Body of pancreas (tissue), 4 donors: ENCODE results near the gene CLCNKB. TPM values are rescaled to one million over a fixed set of nuclear protein-coding genes. Genes with fewer than 3 reads are reported as not detected.
A peak's percentile ranks its signal among the peaks of the same experiment; 100 is the strongest.

Experiments used
- ATAC-seq: fragments of 150-250 bp; one replicate; pipeline ENCODE4 v1.9.1; 2016
- DNase-seq, 4 donors: peaks; one replicate each; pipeline ENCODE4 v3.0.0-alpha.2; 2019
- H3K27ac ChIP-seq, 4 donors: fragments of 200-600 bp; sonication (generic); 1 replicate in 3 of 4; 2 replicates in 1 of 4; pipeline versions ENCODE4 v1.5.1 to v1.6.1; 2016 to 2019; ENCODE audit warnings: mild to moderate bottlenecking in 1 of 4, mixed read lengths in 1 of 4, moderate library complexity in 1 of 4
- H3K27me3 ChIP-seq, 2 donors: fragments of 200-600 bp; sonication (generic); one replicate each; pipeline ENCODE4 v1.6.0; 2016; ENCODE audit warnings: mild to moderate bottlenecking in 1 of 2
- H3K36me3 ChIP-seq, 2 donors: fragments of 200-600 bp; sonication (generic); replicated peaks in 1 of 2; 2 replicates each; pipeline ENCODE4 v1.5.1; 2016; ENCODE audit warnings: low read depth in 2 of 2; ENCODE audit not compliant: insufficient read depth in 1 of 2
- H3K4me1 ChIP-seq: fragments of 200-600 bp; sonication (generic); one replicate; pipeline ENCODE4 v1.6.0; 2016
- H3K4me3 ChIP-seq, 2 donors: fragments of 200-600 bp; sonication (generic); 1 replicate in 1 of 2; 2 replicates in 1 of 2; pipeline ENCODE4 v1.5.1; 2016 to 2019
- H3K9me3 ChIP-seq, 3 donors: fragments of 200-600 bp; sonication (generic); 1 replicate in 2 of 3; 2 replicates in 1 of 3; pipeline ENCODE4 v1.5.1; 2016
- CTCF ChIP-seq, 7 experiments: fragments of 450-650 bp in 4 of 7; fragments of 200-600 bp in 3 of 7; sonication (generic) in 3 of 7; IDR thresholded peaks; one replicate each; pipeline ENCODE4 v1.5.1; 2016 to 2019; ENCODE audit warnings: antibody characterized with exemption in 7 of 7
- POLR2A ChIP-seq, 3 donors: fragments of 450-650 bp; IDR thresholded peaks; one replicate each; pipeline ENCODE4 v1.6.1; 2016; ENCODE audit warnings: antibody characterized with exemption in 3 of 3, mild to moderate bottlenecking in 2 of 3
- WGBS, 2 donors: methylation state at CpG; one replicate each; pipeline ENCODE4 v1.1.5; 2017; 5-methylcytosine and 5-hydroxymethylcytosine counted together
- intact Hi-C: fragments of 100-400 bp; cut with DNase I; formaldehyde crosslinking; loops from one replicate; pipeline ENCODE4 v1.15.1; 2023
- total RNA-seq, 2 donors: library from RNA; depleted of rRNA; stranded (reverse); fragments of >200 nt; gene quantifications; one replicate each; pipeline ENCODE4 v1.1.0, GENCODE V29; 2016

The CLCNKB gene
- total RNA-seq, 2 donors from 2014 or later = 1.3 TPM; not detected in 1

- WGBS, 2 donors = 46 to 54% methylated on average over 5 to 13 of the region's 13 CpGs
- ATAC-seq (peak; percentile 7), DNase-seq (peak in 1 of 4 donors; percentile 36)
- Histone ChIP-seq H3K27ac (peak overlapping the region; percentile 19 to 84 (median 64)), H3K27me3 (no peaks in the 10 kb centered on the region), H3K36me3 (no peaks in the 10 kb centered on the region), H3K4me1 (peaks cover 71% of the 10 kb centered on the region), H3K9me3 (no peaks in the 10 kb centered on the region), H3K4me3 (no peak overlapping the region)
- intact Hi-C loops = no loop called here
- no peak for TF ChIP-seq CTCF (IDR thresholded peaks at IDR 0.05)
- TF ChIP-seq POLR2A (IDR thresholded peaks at IDR 0.05) = no peak
Observed at GRCh38 chr1:16067933-16068332, 24.4 kb downstream of the CLCNKB start.

GRCh38 chr1:16068356-16069270 lies 25.0 kb downstream of the CLCNKB start:
- Histone ChIP-seq H3K9me3 (no peaks in the 10 kb centered on the region), H3K4me3 (no peak overlapping the region), H3K27me3 (no peaks in the 10 kb centered on the region), H3K27ac (peak overlapping the region; percentile 19 to 84 (median 64)), H3K36me3 (no peaks in the 10 kb centered on the region), H3K4me1 (peaks cover 75% of the 10 kb centered on the region)
- intact Hi-C loops = no loop called here
- DNase-seq (peak; percentile 67 to 88 (median 80)), ATAC-seq (peak; percentile 38)
- 51 to 64% methylated on average over 7 to 11 of the region's 11 CpGs for WGBS, 2 donors
- TF ChIP-seq CTCF (IDR thresholded peaks at IDR 0.05) (no peak), POLR2A (IDR thresholded peaks at IDR 0.05) (peak in 1 of 3 donors; percentile 20)

GRCh38 chr1:16070640-16071355 lies 27.2 kb downstream of the CLCNKB start:
- no peak for TF ChIP-seq POLR2A (IDR thresholded peaks at IDR 0.05)
- TF ChIP-seq CTCF (IDR thresholded peaks at IDR 0.05) = no peak
- Histone ChIP-seq H3K9me3 (no peaks in the 10 kb centered on the region), H3K27ac (no peak overlapping the region), H3K27me3 (no peaks in the 10 kb centered on the region), H3K4me1 (peaks cover 61% of the 10 kb centered on the region), H3K36me3 (no peaks in the 10 kb centered on the region), H3K4me3 (no peak overlapping the region)
- intact Hi-C loops = loop anchor here (10.0 kb wide), 1 partner anchor 284 kb away; the partner anchor contains the start of gene FBXO42
- ATAC-seq (no peak), DNase-seq (no peak)
- 90 to 95% methylated on average over 7 to 9 of the region's 9 CpGs for WGBS, 2 donors

- no peaks in the 10 kb centered on the region for H3K27me3 ChIP-seq
- DNase-seq (no peak), ATAC-seq (no peak)
- TF ChIP-seq CTCF (IDR thresholded peaks at IDR 0.05) = no peak
- TF ChIP-seq POLR2A (IDR thresholded peaks at IDR 0.05) = no peak
- H3K4me3 ChIP-seq = no peak overlapping the region
- H3K9me3 ChIP-seq = no peaks in the 10 kb centered on the region
- intact Hi-C loops = loop anchor here (10.0 kb wide), 1 partner anchor 283 kb away; the partner anchor contains the start of gene FBXO42
- H3K36me3 ChIP-seq = no peaks in the 10 kb centered on the region
- H3K27ac ChIP-seq = no peak overlapping the region
- 90 to 96% methylated on average over 4 to 6 of the region's 6 CpGs for WGBS, 2 donors
- H3K4me1 ChIP-seq = peaks cover 53% of the 10 kb centered on the region
Observed at GRCh38 chr1:16071614-16072013, 28.0 kb downstream of the CLCNKB start.
